SK-N-SH (cell line): ENCODE measurements around the gene SARDH. TPM values are rescaled to one million over a fixed set of nuclear protein-coding genes. Genes with fewer than 3 reads are reported as not detected.

ENCODE experiments used
- CTCF ChIA-PET: fragments of 300-600, 350-600 bp; formaldehyde crosslinking; extraction: SDS; loops from one replicate; lab custom pipeline; 2021; lab: Yijun Ruan, JAX
- POLR2A ChIA-PET: fragments of 350-600 bp; sonication (Branson Sonifier 250); formaldehyde crosslinking; extraction: SDS; loops from one replicate; lab custom pipeline; 2020; ENCODE audit warnings: antibody characterized with exemption, inconsistent platforms; lab: Yijun Ruan, JAX
- DNase-seq: peaks from one replicate; pipeline ENCODE4 v3.0.0; 2012
- H2AFZ ChIP-seq: fragments of 200-600 bp; sonication (generic); 2 replicates; pipeline ENCODE4 v1.8.1; 2016; ENCODE audit warnings: antibody characterized with exemption, mild to moderate bottlenecking, low read depth
- H3F3A ChIP-seq: fragments of 200-600 bp; sonication (generic); replicated peaks from 2 replicates; pipeline ENCODE3; 2016; ENCODE audit warnings: antibody characterized with exemption, mild to moderate bottlenecking; ENCODE audit not compliant: insufficient read depth
- H3K27ac ChIP-seq, 2 experiments: fragments of 200-500 bp in 1 of 2; fragments of 200-600 bp in 1 of 2; sonication (Bioruptor generic) in 1 of 2; sonication (generic), shearing (Covaris generic) in 1 of 2; 2 replicates each; pipeline versions ENCODE4 v1.5.1 to v1.6.1; 2014 to 2016; ENCODE audit warnings: low read depth in 2 of 2, inconsistent platforms in 1 of 2, low read length in 1 of 2, mild to moderate bottlenecking in 1 of 2, mixed read lengths in 1 of 2
- H3K27me3 ChIP-seq: fragments of 200-600 bp; sonication (generic), shearing (Covaris generic); 2 replicates; pipeline ENCODE4 v1.6.1; 2016; ENCODE audit warnings: mixed run types; ENCODE audit not compliant: insufficient read depth
- H3K36me3 ChIP-seq, 2 experiments: fragments of 200-500 bp in 1 of 2; fragments of 200-600 bp in 1 of 2; sonication (Bioruptor generic) in 1 of 2; sonication (generic) in 1 of 2; replicated peaks in 1 of 2; 2 replicates each; pipeline versions ENCODE3 to v1.5.1; 2014 to 2016; ENCODE audit warnings: low read length in 1 of 2, mild to moderate bottlenecking in 1 of 2; ENCODE audit not compliant: insufficient read depth in 2 of 2, control insufficient read depth in 1 of 2
- H3K4me1 ChIP-seq, 2 experiments: fragments of 200-500 bp in 1 of 2; fragments of 200-600 bp in 1 of 2; sonication (Bioruptor generic) in 1 of 2; sonication (generic), shearing (Covaris generic) in 1 of 2; 2 replicates each; pipeline versions ENCODE4 v1.5.1 to v1.6.1; 2014 to 2016; ENCODE audit warnings: low read depth in 1 of 2, low read length in 1 of 2, mixed run types in 1 of 2; ENCODE audit not compliant: insufficient read depth in 2 of 2, control insufficient read depth in 1 of 2
- H3K4me2 ChIP-seq: fragments of 200-600 bp; sonication (generic), shearing (Covaris generic); 2 replicates; pipeline ENCODE4 v1.6.1; 2017; ENCODE audit warnings: mixed run types
- H3K4me3 ChIP-seq, 2 experiments: fragments of 200-500 bp in 1 of 2; fragments of 200-600 bp in 1 of 2; sonication (Bioruptor generic) in 1 of 2; sonication (generic), shearing (Covaris generic) in 1 of 2; 2 replicates each; pipeline versions ENCODE4 v1.5.1 to v1.8.1; 2014 to 2016; ENCODE audit warnings: low read depth in 2 of 2, inconsistent platforms in 1 of 2, low read length in 1 of 2, mild to moderate bottlenecking in 1 of 2, mixed read lengths in 1 of 2, moderate library complexity in 1 of 2
- H3K79me2 ChIP-seq: fragments of 200-600 bp; sonication (generic); 2 replicates; pipeline ENCODE4 v1.8.1; 2017; ENCODE audit warnings: mild to moderate bottlenecking; ENCODE audit not compliant: insufficient read depth
- H3K9ac ChIP-seq: fragments of 200-600 bp; sonication (generic); 2 replicates; pipeline ENCODE4 v1.6.1; 2017; ENCODE audit warnings: mixed run types
- H3K9me2 ChIP-seq: fragments of 200-600 bp; sonication (generic); 2 replicates; pipeline ENCODE4 v1.6.1; 2017; ENCODE audit warnings: mixed run types
- H3K9me3 ChIP-seq: fragments of 200-600 bp; sonication (generic); 2 replicates; pipeline ENCODE4 v1.6.1; 2017; ENCODE audit warnings: mixed run types, mild to moderate bottlenecking, moderate library complexity
- H4K20me1 ChIP-seq: fragments of 200-600 bp; sonication (generic); 2 replicates; pipeline ENCODE4 v1.6.1; 2017; ENCODE audit warnings: mild to moderate bottlenecking, mixed run types; ENCODE audit not compliant: insufficient read depth
- CHD2 ChIP-seq: fragments of 150-350 bp; IDR thresholded peaks from 2 replicates; pipeline ENCODE4 v1.6.1; 2018; ENCODE audit warnings: low read length; ENCODE audit not compliant: partially characterized antibody
- ELF1 ChIP-seq: IDR thresholded peaks from 2 replicates; pipeline ENCODE4 v1.4.0; 2012
- EP300 ChIP-seq, 2 experiments: IDR thresholded peaks; 2 replicates each; pipeline versions ENCODE4 v1.4.0 to v1.6.1; 2012; ENCODE audit warnings: borderline replicate concordance in 1 of 2, low read depth in 1 of 2, low read length in 1 of 2
- FOSL2 ChIP-seq: IDR thresholded peaks from 2 replicates; pipeline ENCODE4 v1.4.0; 2012; ENCODE audit warnings: low read depth, mild to moderate bottlenecking, moderate library complexity, borderline replicate concordance
- GABPA ChIP-seq: IDR thresholded peaks from 2 replicates; pipeline ENCODE4 v1.4.0; 2012; ENCODE audit warnings: low read depth, mild to moderate bottlenecking
- IRF3 ChIP-seq: fragments of 150-350 bp; IDR thresholded peaks from 2 replicates; pipeline ENCODE4 v1.6.1; 2016; ENCODE audit warnings: mild to moderate bottlenecking, low read depth, low read length
- NRF1 ChIP-seq: IDR thresholded peaks from 2 replicates; pipeline ENCODE4 v1.6.1; 2012; ENCODE audit warnings: low read depth, mild to moderate bottlenecking, low read length
- RAD21 ChIP-seq: IDR thresholded peaks from 2 replicates; pipeline ENCODE4 v1.6.1; 2012; ENCODE audit warnings: mild to moderate bottlenecking, low read length
- RCOR1 ChIP-seq: fragments of 150-350 bp; IDR thresholded peaks from 2 replicates; pipeline ENCODE4 v1.6.1; 2017; ENCODE audit warnings: antibody characterized with exemption, low read length
- RFX5 ChIP-seq: IDR thresholded peaks from 2 replicates; pipeline ENCODE4 v1.6.1; 2012; ENCODE audit warnings: mild to moderate bottlenecking, improper control_type of control experiment, low read length
- SMC3 ChIP-seq: IDR thresholded peaks from 2 replicates; pipeline ENCODE4 v1.6.1; 2012; ENCODE audit warnings: low read depth, low read length, improper control_type of control experiment
- TAF1 ChIP-seq: IDR thresholded peaks from 2 replicates; pipeline ENCODE4 v1.6.1; 2012; ENCODE audit warnings: low read depth, mild to moderate bottlenecking, low read length, moderate library complexity, borderline replicate concordance
- TCF12 ChIP-seq: IDR thresholded peaks from 2 replicates; pipeline ENCODE4 v1.4.0; 2012
- YY1 ChIP-seq: IDR thresholded peaks from 2 replicates; pipeline ENCODE4 v1.4.0; 2012; ENCODE audit warnings: low read depth, mild to moderate bottlenecking
- WGBS: methylation state at CpG from one replicate; pipeline ENCODE4 v1.1.6; 2017; ENCODE audit warnings: low lambda C conversion rate; 5-methylcytosine and 5-hydroxymethylcytosine counted together
- polyA plus RNA-seq, 3 experiments: library from polyadenylated mRNA; depleted of rRNA; stranded (reverse); fragments of >200 nt; gene quantifications; 2 replicates each; pipeline ENCODE4 v1.2.3, GENCODE V29; 2012
- TF ChIP-seq, protein P1 (sequence below): IDR thresholded peaks from 2 replicates; pipeline ENCODE4 v1.4.0; 2012; ENCODE audit warnings: low read depth
- TF ChIP-seq, protein P2 (sequence below): IDR thresholded peaks from 2 replicates; pipeline ENCODE4 v1.4.0; 2012; ENCODE audit warnings: low read depth, borderline replicate concordance
- TF ChIP-seq, protein P3 (sequence below): fragments of 200-600 bp; sonication (generic); IDR thresholded peaks from 2 replicates; pipeline ENCODE4 v1.6.1; 2017; ENCODE audit warnings: antibody characterized with exemption, mild to moderate bottlenecking, moderate library complexity
- TF ChIP-seq, protein P4 (sequence below): IDR thresholded peaks from 2 replicates; pipeline ENCODE4 v1.6.1; 2012; ENCODE audit warnings: mild to moderate bottlenecking, low read depth, low read length, moderate library complexity

The SARDH gene
- polyA plus RNA-seq, 1 of the 3 experiments (the other 2 are of a cell fraction): 5.9 TPM

DNA sequence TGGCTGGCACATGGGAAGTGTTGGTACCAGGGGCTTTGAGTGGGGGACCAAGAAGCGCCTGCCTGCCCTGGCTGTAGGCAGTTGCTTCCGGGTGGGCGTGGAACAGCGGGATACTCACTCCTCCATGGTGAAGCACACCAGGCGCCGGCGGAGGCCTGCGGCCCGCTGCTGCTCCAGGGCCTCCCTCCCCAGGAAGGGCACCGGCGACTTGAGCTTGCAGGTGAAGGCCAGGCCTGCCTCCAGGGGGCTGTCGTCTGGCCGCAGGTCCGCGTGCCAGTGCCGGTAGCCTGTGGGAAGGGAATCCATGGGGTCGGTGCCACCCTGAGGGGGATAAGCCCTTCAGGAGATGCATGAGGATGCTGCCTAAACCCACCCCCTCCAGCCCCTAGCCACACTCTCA is 67.7 kb downstream of the SARDH start:
- Histone ChIP-seq H2AFZ (no peak overlapping the region), H3K27ac (peak overlapping the region in 1 of 2 experiments; percentile 6; a peak in 1 of 4 replicates), H3K4me3 (no peak overlapping the region), H3K4me2 (no peak overlapping the region), H4K20me1 (no peaks in the 10 kb centered on the region), H3K4me1 (peaks cover 0 to 20% of the 10 kb centered on the region in 2 experiments; a peak in 1 of 4 replicates), H3K36me3 (no peaks in the 10 kb centered on the region), H3K9me3 (no peaks in the 10 kb centered on the region), H3K9me2 (no peaks in the 10 kb centered on the region), H3K27me3 (no peaks in the 10 kb centered on the region), H3K79me2 (no peaks in the 10 kb centered on the region)
- no CpG with 5 or more reads among the region's 17 CpGs for WGBS
- ChIA-PET POLR2A (interaction anchor here (1.0 kb wide), 1 partner anchor 9 kb away, joined by 4 read pairs; no protein-coding TSS in a partner anchor), CTCF (interaction anchor here (0.8 to 1.6 kb wide), 3 partner anchors 45 to 324 kb away, joined by 3 to 6 read pairs (median 5); no protein-coding TSS in a partner anchor)
- TF ChIP-seq ELF1 (no peak), SMC3 (no peak), EP300 (IDR thresholded peaks at IDR 0.05; ENCODE audit: borderline replicate concordance in 1 of 2, low read depth in 1 of 2, low read length in 1 of 2) (no peak), CHD2 (no peak), GABPA (no peak), RCOR1 (no peak), TCF12 (no peak), NRF1 (no peak), RAD21 (no peak), FOSL2 (no peak), IRF3 (no peak), TAF1 (no peak), RFX5 (no peak), YY1 (no peak)
- TF ChIP-seq, protein P1, sequence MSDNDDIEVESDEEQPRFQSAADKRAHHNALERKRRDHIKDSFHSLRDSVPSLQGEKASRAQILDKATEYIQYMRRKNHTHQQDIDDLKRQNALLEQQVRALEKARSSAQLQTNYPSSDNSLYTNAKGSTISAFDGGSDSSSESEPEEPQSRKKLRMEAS: no peak
- TF ChIP-seq, protein P2, sequence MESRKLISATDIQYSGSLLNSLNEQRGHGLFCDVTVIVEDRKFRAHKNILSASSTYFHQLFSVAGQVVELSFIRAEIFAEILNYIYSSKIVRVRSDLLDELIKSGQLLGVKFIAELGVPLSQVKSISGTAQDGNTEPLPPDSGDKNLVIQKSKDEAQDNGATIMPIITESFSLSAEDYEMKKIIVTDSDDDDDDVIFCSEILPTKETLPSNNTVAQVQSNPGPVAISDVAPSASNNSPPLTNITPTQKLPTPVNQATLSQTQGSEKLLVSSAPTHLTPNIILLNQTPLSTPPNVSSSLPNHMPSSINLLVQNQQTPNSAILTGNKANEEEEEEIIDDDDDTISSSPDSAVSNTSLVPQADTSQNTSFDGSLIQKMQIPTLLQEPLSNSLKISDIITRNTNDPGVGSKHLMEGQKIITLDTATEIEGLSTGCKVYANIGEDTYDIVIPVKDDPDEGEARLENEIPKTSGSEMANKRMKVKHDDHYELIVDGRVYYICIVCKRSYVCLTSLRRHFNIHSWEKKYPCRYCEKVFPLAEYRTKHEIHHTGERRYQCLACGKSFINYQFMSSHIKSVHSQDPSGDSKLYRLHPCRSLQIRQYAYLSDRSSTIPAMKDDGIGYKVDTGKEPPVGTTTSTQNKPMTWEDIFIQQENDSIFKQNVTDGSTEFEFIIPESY: no peak
- TF ChIP-seq, protein P3, sequence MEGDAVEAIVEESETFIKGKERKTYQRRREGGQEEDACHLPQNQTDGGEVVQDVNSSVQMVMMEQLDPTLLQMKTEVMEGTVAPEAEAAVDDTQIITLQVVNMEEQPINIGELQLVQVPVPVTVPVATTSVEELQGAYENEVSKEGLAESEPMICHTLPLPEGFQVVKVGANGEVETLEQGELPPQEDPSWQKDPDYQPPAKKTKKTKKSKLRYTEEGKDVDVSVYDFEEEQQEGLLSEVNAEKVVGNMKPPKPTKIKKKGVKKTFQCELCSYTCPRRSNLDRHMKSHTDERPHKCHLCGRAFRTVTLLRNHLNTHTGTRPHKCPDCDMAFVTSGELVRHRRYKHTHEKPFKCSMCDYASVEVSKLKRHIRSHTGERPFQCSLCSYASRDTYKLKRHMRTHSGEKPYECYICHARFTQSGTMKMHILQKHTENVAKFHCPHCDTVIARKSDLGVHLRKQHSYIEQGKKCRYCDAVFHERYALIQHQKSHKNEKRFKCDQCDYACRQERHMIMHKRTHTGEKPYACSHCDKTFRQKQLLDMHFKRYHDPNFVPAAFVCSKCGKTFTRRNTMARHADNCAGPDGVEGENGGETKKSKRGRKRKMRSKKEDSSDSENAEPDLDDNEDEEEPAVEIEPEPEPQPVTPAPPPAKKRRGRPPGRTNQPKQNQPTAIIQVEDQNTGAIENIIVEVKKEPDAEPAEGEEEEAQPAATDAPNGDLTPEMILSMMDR: no peak
- TF ChIP-seq, protein P4, sequence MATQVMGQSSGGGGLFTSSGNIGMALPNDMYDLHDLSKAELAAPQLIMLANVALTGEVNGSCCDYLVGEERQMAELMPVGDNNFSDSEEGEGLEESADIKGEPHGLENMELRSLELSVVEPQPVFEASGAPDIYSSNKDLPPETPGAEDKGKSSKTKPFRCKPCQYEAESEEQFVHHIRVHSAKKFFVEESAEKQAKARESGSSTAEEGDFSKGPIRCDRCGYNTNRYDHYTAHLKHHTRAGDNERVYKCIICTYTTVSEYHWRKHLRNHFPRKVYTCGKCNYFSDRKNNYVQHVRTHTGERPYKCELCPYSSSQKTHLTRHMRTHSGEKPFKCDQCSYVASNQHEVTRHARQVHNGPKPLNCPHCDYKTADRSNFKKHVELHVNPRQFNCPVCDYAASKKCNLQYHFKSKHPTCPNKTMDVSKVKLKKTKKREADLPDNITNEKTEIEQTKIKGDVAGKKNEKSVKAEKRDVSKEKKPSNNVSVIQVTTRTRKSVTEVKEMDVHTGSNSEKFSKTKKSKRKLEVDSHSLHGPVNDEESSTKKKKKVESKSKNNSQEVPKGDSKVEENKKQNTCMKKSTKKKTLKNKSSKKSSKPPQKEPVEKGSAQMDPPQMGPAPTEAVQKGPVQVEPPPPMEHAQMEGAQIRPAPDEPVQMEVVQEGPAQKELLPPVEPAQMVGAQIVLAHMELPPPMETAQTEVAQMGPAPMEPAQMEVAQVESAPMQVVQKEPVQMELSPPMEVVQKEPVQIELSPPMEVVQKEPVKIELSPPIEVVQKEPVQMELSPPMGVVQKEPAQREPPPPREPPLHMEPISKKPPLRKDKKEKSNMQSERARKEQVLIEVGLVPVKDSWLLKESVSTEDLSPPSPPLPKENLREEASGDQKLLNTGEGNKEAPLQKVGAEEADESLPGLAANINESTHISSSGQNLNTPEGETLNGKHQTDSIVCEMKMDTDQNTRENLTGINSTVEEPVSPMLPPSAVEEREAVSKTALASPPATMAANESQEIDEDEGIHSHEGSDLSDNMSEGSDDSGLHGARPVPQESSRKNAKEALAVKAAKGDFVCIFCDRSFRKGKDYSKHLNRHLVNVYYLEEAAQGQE: no peak
- TF ChIP-seq, all 33 proteins: peak for 0
- Histone ChIP-seq H3F3A (no peaks in the 10 kb centered on the region), H3K9ac (no peak overlapping the region)
- no peak for DNase-seq
